H1 (cell line): ENCODE measurements around the gene WNT5A. TPM values are rescaled to one million over a fixed set of nuclear protein-coding genes. Genes with fewer than 3 reads are reported as not detected.

Source experiments
- CTCF ChIA-PET: fragments of 300-600 bp; sonication (Branson Sonifier 250); formaldehyde crosslinking; loops from one replicate; lab custom pipeline; 2021; ENCODE audit not compliant: partially characterized antibody; lab: Charles Lee
- POLR2A ChIA-PET: fragments of 300-600 bp; sonication (Branson Sonifier 250); formaldehyde crosslinking; loops from one replicate; lab custom pipeline; 2021; ENCODE audit warnings: inconsistent platforms; ENCODE audit not compliant: partially characterized antibody; lab: Charles Lee
- DNase-seq, 2 experiments: peaks; one replicate each; pipeline versions ENCODE4 v3.0.0 to v3.0.0-alpha.2; 2010 to 2022; ENCODE audit warnings: low spot score in 2 of 2, low read depth in 1 of 2, mixed read lengths in 1 of 2
- FAIRE-seq: peaks from 2 replicates; lab custom pipeline; 2011; peaks lifted over from hg19 to GRCh38; lab: Jason Lieb, UNC
- H2AFZ ChIP-seq: 2 replicates; pipeline ENCODE4 v1.8.1; 2012; ENCODE audit warnings: low read length, inconsistent platforms
- H2AK5ac ChIP-seq: 2 replicates; pipeline ENCODE4 v1.6.1; 2013; ENCODE audit warnings: low read depth, low read length
- H2BK120ac ChIP-seq: replicated peaks from 2 replicates; pipeline ENCODE3; 2013; ENCODE audit warnings: low read depth, low read length, inconsistent platforms
- H2BK12ac ChIP-seq: 2 replicates; pipeline ENCODE4 v1.6.1; 2013; ENCODE audit warnings: low read depth, low read length
- H2BK15ac ChIP-seq: 2 replicates; pipeline ENCODE4 v1.6.1; 2013; ENCODE audit warnings: low read length
- H2BK20ac ChIP-seq: 2 replicates; pipeline ENCODE4 v1.6.1; 2013; ENCODE audit warnings: low read length
- H2BK5ac ChIP-seq: 2 replicates; pipeline ENCODE4 v1.6.1; 2013; ENCODE audit warnings: low read depth, low read length
- H3K14ac ChIP-seq: 2 replicates; pipeline ENCODE4 v1.6.1; 2013; ENCODE audit warnings: inconsistent platforms; ENCODE audit not compliant: insufficient read length
- H3K18ac ChIP-seq: 2 replicates; pipeline ENCODE4 v1.6.1; 2013; ENCODE audit warnings: low read length; ENCODE audit errors: extremely low read depth
- H3K23ac ChIP-seq: 2 replicates; pipeline ENCODE4 v1.6.1; 2013; ENCODE audit warnings: inconsistent platforms; ENCODE audit not compliant: insufficient read length
- H3K23me2 ChIP-seq: 2 replicates; pipeline ENCODE4 v1.6.1; 2013; ENCODE audit warnings: low read depth, low read length
- H3K27ac ChIP-seq: 2 replicates; pipeline ENCODE4 v1.6.1; 2011; ENCODE audit warnings: low read depth, low read length, inconsistent platforms
- H3K27me3 ChIP-seq, 4 experiments: replicated peaks in 1 of 4; 1 replicate in 1 of 4; 2 replicates in 3 of 4; pipeline versions ENCODE4 v1.6.1 to v1.8.1; 2011 to 2013; ENCODE audit warnings: low read length in 3 of 4, mild to moderate bottlenecking in 3 of 4, inconsistent platforms in 2 of 4, mixed read lengths in 2 of 4, moderate library complexity in 1 of 4; ENCODE audit not compliant: control insufficient read depth in 3 of 4, insufficient read depth in 3 of 4; ENCODE audit errors: extremely low read depth in 1 of 4
- H3K36me3 ChIP-seq, 4 experiments: 2 replicates each; pipeline versions ENCODE4 v1.6.1 to v1.8.1; 2011 to 2013; ENCODE audit warnings: mild to moderate bottlenecking in 4 of 4, low read length in 3 of 4, moderate library complexity in 2 of 4, control low read depth in 1 of 4, inconsistent platforms in 1 of 4; ENCODE audit not compliant: insufficient read depth in 4 of 4, control insufficient read depth in 2 of 4
- H3K4ac ChIP-seq: replicated peaks from 2 replicates; pipeline ENCODE3; 2013; ENCODE audit warnings: low read length, low read depth, mixed read lengths, inconsistent platforms; ENCODE audit not compliant: insufficient read length
- H3K4me1 ChIP-seq, 4 experiments: replicated peaks in 1 of 4; 1 replicate in 1 of 4; 2 replicates in 3 of 4; pipeline versions ENCODE4 v1.6.1 to v1.8.1; 2011 to 2013; ENCODE audit warnings: low read length in 3 of 4, inconsistent platforms in 2 of 4, mixed read lengths in 1 of 4; ENCODE audit not compliant: insufficient read depth in 4 of 4, control insufficient read depth in 3 of 4
- H3K4me2 ChIP-seq, 2 experiments: 2 replicates each; pipeline versions ENCODE4 v1.6.1 to v1.8.1; 2011 to 2013; ENCODE audit warnings: low read depth in 2 of 2, low read length in 2 of 2, control low read depth in 1 of 2, inconsistent platforms in 1 of 2, mild to moderate bottlenecking in 1 of 2; ENCODE audit not compliant: insufficient read depth in 1 of 2
- H3K4me3 ChIP-seq, 4 experiments: fragments of 200-600, 300-600 bp in 1 of 4; sonication (generic), shearing (Covaris generic), sonication (Bioruptor Twin) in 1 of 4; 2 replicates each; pipeline versions ENCODE4 v1.5.1 to v1.8.1; 2011 to 2016; ENCODE audit warnings: low read length in 4 of 4, low read depth in 3 of 4, control low read depth in 2 of 4, inconsistent platforms in 2 of 4, mild to moderate bottlenecking in 2 of 4, mixed read lengths in 1 of 4, moderate library complexity in 1 of 4; ENCODE audit not compliant: insufficient read depth in 2 of 4; ENCODE audit errors: extremely low read depth in 1 of 4
- H3K56ac ChIP-seq: replicated peaks from 2 replicates; pipeline ENCODE3; 2013; ENCODE audit warnings: low read depth, mild to moderate bottlenecking, mixed read lengths, low read length, inconsistent platforms; ENCODE audit not compliant: insufficient read length
- H3K79me1 ChIP-seq: 2 replicates; pipeline ENCODE4 v1.6.1; 2013; ENCODE audit warnings: low read depth, low read length, control low read depth
- H3K79me2 ChIP-seq, 2 experiments: 2 replicates each; pipeline versions ENCODE4 v1.6.1 to v1.8.1; 2012 to 2013; ENCODE audit warnings: low read length in 2 of 2, mild to moderate bottlenecking in 2 of 2, inconsistent platforms in 1 of 2; ENCODE audit not compliant: insufficient read depth in 2 of 2, control insufficient read depth in 1 of 2
- H3K9ac ChIP-seq, 4 experiments: replicated peaks in 1 of 4; 1 replicate in 1 of 4; 2 replicates in 3 of 4; pipeline versions ENCODE4 v1.6.1 to v1.8.1; 2011 to 2013; ENCODE audit warnings: low read depth in 3 of 4, low read length in 3 of 4, control low read depth in 2 of 4, mild to moderate bottlenecking in 2 of 4, moderate library complexity in 2 of 4, inconsistent platforms in 1 of 4; ENCODE audit errors: extremely low read depth in 1 of 4
- H3K9me3 ChIP-seq, 2 experiments: 2 replicates each; pipeline versions ENCODE4 v1.6.1 to v1.8.1; 2012 to 2013; ENCODE audit warnings: mild to moderate bottlenecking in 2 of 2, moderate library complexity in 2 of 2, control low read depth in 1 of 2, inconsistent platforms in 1 of 2, low read depth in 1 of 2, low read length in 1 of 2, mixed read lengths in 1 of 2; ENCODE audit not compliant: insufficient read depth in 2 of 2
- H4K20me1 ChIP-seq, 2 experiments: replicated peaks in 1 of 2; 2 replicates each; pipeline versions ENCODE3 to v1.8.1; 2011 to 2013; ENCODE audit warnings: inconsistent platforms in 2 of 2, low read length in 2 of 2, mild to moderate bottlenecking in 1 of 2; ENCODE audit not compliant: insufficient read depth in 2 of 2, control insufficient read depth in 1 of 2
- H4K5ac ChIP-seq: 2 replicates; pipeline ENCODE4 v1.6.1; 2013; ENCODE audit warnings: low read length, low read depth, mixed read lengths, inconsistent platforms; ENCODE audit not compliant: insufficient read length
- H4K8ac ChIP-seq: 2 replicates; pipeline ENCODE4 v1.8.0; 2013; ENCODE audit warnings: mild to moderate bottlenecking, moderate library complexity, low read length, inconsistent platforms; ENCODE audit not compliant: insufficient read depth; ENCODE audit errors: extremely low read depth
- H4K91ac ChIP-seq: replicated peaks from 2 replicates; pipeline ENCODE3; 2013; ENCODE audit warnings: low read length, mixed read lengths, inconsistent platforms; ENCODE audit not compliant: insufficient read length
- CBX5 ChIP-seq: fragments of 300-800, 300-1000 bp; sonication (generic); IDR thresholded peaks from 2 replicates; pipeline ENCODE4 v1.7.1; 2016; ENCODE audit warnings: antibody characterized with exemption, low read length, low read depth
- CHD1 ChIP-seq: IDR thresholded peaks from 2 replicates; pipeline ENCODE4 v1.6.1; 2012; ENCODE audit warnings: low read depth, low read length, improper control_type of control experiment
- EGR1 ChIP-seq: IDR thresholded peaks from 2 replicates; pipeline ENCODE4 v1.6.1; 2011; ENCODE audit warnings: low read depth, low read length, borderline replicate concordance
- EZH2 ChIP-seq: fragments of 200-600 bp; sonication (generic); IDR thresholded peaks from 2 replicates; pipeline ENCODE4 v1.7.1; 2012; ENCODE audit warnings: low read depth, mild to moderate bottlenecking, moderate library complexity, low read length, inconsistent platforms; ENCODE audit not compliant: severe bottlenecking
- RBBP5 ChIP-seq: IDR thresholded peaks from 2 replicates; pipeline ENCODE4 v1.7.1; 2012; ENCODE audit warnings: low read depth, mild to moderate bottlenecking, inconsistent platforms, low read length, moderate library complexity, borderline replicate concordance
- RFX5 ChIP-seq: IDR thresholded peaks from 2 replicates; pipeline ENCODE4 v1.6.1; 2011; ENCODE audit warnings: low read depth, low read length, improper control_type of control experiment, borderline replicate concordance
- SRF ChIP-seq: IDR thresholded peaks from 2 replicates; pipeline ENCODE4 v1.6.1; 2011; ENCODE audit warnings: mild to moderate bottlenecking, low read depth, low read length, moderate library complexity
- WGBS, 2 experiments: shearing (Covaris generic) in 1 of 2; methylation state at CpG; one replicate each; pipeline versions ENCODE4 v1.1.6 to v1.1.7; 2013 to 2015; ENCODE audit warnings: low lambda C conversion rate in 2 of 2, mixed read lengths in 2 of 2, inconsistent platforms in 1 of 2, low coverage in 1 of 2, missing lambda C conversion rate in 1 of 2; ENCODE audit not compliant: insufficient replicate concordance in 2 of 2, insufficient coverage in 1 of 2, insufficient read length in 1 of 2; ENCODE audit errors: extremely low coverage in 1 of 2, missing lambda C conversion rate in 1 of 2; 5-methylcytosine and 5-hydroxymethylcytosine counted together
- polyA plus RNA-seq, 7 experiments: library from polyadenylated mRNA; depleted of rRNA in 3 of 7; stranded (reverse) in 5 of 7; unstranded in 2 of 7; fragments of >200 nt in 5 of 7; fragments of 200-250 nt in 2 of 7; gene quantifications; 1 replicate in 5 of 7; 2 replicates in 1 of 7; 4 replicates in 1 of 7; pipeline versions ENCODE4 v1.2.1 to v1.2.3, GENCODE V29; 2011 to 2013; ENCODE audit warnings: missing spikeins in 2 of 7, mixed read lengths in 2 of 7
- total RNA-seq: library from RNA; stranded (reverse); fragmentation: NEBNext Ultra II Directional; extraction: Animal tissue kit (Norgen Biotek cat#: 25700); gene quantifications from 2 replicates; pipeline ENCODE4 v1.2.1, GENCODE V29; 2021
- TF ChIP-seq, protein P1 (sequence below): IDR thresholded peaks from 2 replicates; pipeline ENCODE4 v1.6.1; 2012; ENCODE audit warnings: inconsistent platforms

Gene WNT5A
- total and polyA plus RNA-seq, 2 of the 8 experiments (the other 6 are each of a cell fraction or from before 2014, with no cell fraction given): 3.9 to 5.6 TPM

DNA sequence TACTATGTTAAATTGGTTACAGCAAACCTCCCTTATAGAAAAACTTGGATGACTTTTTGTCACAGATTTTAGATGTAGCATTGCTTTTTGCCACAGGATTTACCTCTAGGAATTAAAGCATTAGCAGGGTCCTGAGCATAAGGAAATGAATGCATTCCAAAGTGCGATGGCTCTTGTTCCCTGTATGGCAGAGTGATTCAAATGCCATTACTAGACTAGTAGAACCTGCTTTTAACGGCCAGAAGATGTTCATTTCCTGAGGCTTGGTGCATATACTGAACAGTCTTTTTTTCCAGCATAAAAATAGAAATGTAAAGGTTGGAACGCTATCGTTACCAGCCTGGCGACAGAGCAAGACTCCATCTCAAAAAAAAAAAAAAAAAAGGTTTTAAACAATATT is 59.4 kb downstream of the WNT5A start:
- ChIA-PET POLR2A (no interaction called here), CTCF (interaction anchor here (1.2 kb wide), 1 partner anchor 9 kb away, joined by 4 read pairs; no protein-coding TSS in a partner anchor)
- FAIRE-seq (no peak), DNase-seq (no peak)
- Histone ChIP-seq H3K4me3 (no peak overlapping the region), H3K23me2 (no peaks in the 10 kb centered on the region), H2BK5ac (no peak overlapping the region), H2AK5ac (no peak overlapping the region), H3K36me3 (no peaks in the 10 kb centered on the region), H2AFZ (no peak overlapping the region), H3K4me2 (no peak overlapping the region), H3K79me2 (no peaks in the 10 kb centered on the region), H2BK120ac (no peak overlapping the region), H3K9me3 (no peaks in the 10 kb centered on the region), H2BK12ac (no peak overlapping the region), H3K18ac (no peak overlapping the region), H4K91ac (no peak overlapping the region), H3K27me3 (no peaks in the 10 kb centered on the region), H4K5ac (no peak overlapping the region), H4K20me1 (no peaks in the 10 kb centered on the region), H3K79me1 (no peaks in the 10 kb centered on the region), H2BK15ac (no peak overlapping the region), H3K9ac (no peak overlapping the region), H3K27ac (no peak overlapping the region), H3K4ac (no peak overlapping the region), H4K8ac (no peak overlapping the region), H3K14ac (no peak overlapping the region), H2BK20ac (no peak overlapping the region), H3K56ac (no peak overlapping the region), H3K23ac (no peak overlapping the region), H3K4me1 (no peaks in the 10 kb centered on the region)
- WGBS, 2 experiments: 82% methylated on average over 5 of the region's 5 CpGs; no CpG with 5 or more reads in 1 of the 2 experiments
- TF ChIP-seq CHD1 (no peak), RBBP5 (no peak), EZH2 (no peak), EGR1 (no peak), CBX5 (no peak), RFX5 (no peak), SRF (no peak)
- TF ChIP-seq, protein P1, sequence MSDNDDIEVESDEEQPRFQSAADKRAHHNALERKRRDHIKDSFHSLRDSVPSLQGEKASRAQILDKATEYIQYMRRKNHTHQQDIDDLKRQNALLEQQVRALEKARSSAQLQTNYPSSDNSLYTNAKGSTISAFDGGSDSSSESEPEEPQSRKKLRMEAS: no peak
